ENCODE results near the gene TFPI.

The TFPI gene

DNA sequence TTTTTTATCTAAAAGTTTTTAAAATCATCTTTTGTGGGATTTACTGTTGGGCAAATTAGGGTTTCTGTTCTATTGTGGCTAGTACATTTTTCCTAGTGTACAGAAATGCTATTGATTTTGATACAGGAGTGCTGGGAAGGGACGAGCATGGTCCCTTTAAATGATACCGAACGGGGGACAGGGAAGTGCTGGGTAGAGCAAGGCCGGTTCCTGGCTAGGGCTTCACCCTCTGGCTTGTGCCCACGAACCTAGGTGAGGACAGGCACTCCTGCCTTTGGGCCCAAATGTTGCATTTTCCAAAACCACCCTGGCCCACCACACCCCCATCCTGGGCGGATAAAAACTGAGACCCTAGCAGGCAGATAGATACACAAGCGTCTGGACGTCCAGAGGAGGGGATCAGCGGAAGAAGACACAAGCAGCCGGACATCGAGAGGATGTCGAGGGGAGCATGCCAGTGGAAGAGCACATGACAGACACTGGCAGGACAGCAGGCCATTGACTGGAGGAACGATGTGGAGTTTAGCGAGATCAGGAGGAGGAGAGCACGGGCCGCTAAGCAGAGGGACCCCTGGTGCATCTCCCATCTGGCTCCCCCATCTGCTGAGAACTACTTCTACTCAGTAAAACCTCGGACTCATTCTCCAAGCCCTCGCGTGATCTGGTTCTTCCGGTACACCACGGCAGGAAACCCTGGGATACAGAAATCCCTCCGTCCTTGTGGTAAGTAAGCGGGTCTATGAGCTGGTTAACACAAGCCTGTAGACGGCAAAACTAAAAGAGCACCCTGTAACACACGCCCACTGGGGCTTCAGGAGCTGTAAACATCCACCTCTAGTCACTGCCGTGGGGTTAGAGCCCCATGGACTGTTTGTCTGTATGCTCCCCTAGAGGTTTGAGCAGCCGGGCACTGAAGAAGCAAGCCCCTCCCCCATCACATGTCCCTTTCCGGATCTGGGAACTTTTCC is 92.7 kb downstream of the TFPI start:
- no peak for DNase-seq

DNA sequence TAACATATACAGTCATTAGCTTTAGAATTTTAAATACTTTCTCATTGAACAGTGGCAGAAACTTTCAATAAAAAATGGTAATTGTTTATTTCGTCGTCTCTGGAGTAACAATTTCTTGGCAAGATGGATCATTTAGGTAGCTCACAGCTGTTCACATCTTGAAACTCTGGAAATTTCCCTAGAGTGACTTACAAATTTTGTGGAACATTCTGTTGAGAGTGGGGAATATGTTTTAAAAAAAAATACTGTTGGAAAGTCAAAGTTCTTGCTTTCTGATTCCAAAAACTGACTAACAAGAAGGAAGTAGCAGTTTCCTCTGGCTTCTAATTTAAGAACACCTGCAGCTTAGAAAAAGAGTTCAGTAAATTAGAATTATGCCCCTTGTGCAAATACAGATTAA is 95.0 kb downstream of the TFPI start:
- no peak for DNase-seq

DNA sequence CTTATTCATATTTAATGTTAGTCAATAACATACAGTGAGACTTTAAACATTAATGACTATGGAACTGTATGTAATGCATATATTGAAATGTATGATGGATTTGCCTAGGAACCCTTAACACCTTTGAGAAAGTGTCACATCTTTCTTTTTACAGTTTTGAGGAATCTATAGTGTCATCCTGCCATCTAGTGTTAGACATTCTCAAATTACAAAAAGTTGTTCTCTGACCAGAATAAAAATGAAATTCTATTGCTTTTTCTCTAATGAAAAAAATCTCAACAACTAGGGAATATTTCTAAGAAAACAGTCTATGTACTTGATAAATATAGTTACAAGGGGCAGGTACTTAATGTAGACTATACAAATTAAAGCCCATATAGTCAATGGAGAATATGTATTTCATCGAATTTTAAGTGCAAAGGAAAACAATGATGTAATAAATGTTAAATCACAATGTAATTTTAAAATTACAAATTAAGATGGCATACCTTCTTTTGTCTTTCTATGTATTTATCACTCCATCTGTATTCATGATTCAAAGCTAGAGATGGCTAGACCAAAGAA is 101.1 kb downstream of the TFPI start:
- DNase-seq: peak; percentile 66

DNA sequence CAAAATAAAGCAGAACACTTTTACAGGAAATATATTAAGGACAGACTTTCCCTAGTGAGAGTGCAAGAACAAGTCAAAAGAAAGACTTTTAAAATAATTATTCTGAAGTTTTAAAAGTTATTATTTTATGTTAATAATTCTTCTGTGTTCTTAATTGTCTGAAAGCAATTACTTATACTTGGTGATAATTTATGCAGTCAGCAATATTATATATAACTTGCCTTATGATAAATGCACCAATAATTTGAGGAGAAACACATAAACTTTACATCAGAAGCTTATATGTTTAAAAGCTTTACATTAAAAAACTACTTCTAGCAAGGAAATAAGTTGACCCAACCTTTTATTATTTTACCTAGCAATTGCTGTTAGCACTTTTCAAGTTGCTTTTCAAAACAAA is 102.7 kb downstream of the TFPI start:
- no peak for DNase-seq

DNA sequence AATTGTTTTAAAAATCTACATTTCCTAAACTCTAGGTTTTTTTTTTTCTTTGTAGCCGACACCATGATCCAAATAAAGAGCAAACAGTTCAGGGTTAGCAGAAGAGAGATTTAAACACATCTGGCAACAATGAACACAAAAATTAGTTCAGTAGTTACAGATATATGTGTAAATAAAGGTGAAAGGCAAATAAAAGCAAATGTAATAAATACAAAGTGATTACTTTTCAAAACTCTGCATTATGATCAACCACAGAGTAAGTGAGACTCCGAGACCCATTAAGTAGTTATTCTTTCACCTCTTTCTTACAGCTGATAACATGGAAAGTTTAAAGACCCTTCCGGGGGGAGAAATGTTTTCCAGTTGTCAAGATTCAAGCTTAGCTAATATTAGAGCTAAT is 106.9 kb downstream of the TFPI start:
- DNase-seq: no peak

DNA sequence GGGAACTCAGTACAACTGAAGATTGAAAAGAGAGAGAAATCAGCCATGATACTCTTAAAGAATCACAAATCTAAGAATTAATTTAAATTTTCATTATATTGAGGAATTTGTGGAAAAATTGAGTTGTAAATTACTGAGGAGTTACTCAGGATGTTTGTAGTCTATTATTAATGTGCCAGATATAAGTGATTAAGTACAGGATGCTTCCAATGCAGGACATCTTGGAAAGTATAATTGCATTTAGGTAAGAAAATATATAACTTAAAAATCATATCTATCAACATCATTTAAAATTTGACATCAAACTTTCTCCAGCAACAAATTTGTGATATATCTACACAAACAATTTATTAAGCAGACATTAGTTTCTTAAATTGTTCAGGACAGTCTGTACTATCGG is 107.5 kb downstream of the TFPI start:
- no peak for DNase-seq

DNA sequence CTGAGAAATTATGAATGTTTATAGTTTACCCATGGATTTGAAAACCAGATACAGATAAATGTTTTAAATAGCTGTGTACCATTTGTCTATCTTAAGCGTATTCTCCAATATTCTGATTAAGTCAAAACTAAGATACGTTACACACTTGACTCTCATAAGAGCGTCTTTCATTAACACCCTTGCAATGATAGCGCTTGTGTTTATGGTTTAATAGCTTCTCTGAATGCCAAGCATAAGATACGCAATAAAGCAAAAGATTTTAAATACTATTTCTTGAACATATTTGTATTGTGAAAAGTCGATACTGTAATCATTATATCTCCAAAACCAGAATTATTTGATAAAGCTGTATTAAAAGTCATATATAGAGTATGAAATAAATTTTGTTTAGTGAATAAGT is 109.2 kb downstream of the TFPI start:
- DNase-seq: no peak

DNA sequence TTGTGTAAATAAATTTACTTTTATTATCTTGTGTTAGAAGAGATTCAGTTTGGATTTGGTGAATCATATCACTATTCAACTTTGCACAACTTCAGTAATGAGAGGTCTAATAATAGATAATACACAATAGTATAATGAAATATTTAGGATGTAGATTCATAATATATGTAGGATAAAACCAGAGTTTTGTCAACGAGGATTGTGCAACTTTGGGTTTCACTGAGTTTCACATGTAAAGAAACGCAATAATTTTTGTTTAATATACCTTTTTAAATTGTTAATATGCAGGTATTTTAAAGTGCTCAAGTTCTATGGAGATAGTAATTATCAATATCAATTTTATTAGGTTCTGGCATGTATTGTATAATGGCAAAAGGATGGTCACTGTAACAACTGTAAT is 111.5 kb downstream of the TFPI start:
- DNase-seq: no peak

DNA sequence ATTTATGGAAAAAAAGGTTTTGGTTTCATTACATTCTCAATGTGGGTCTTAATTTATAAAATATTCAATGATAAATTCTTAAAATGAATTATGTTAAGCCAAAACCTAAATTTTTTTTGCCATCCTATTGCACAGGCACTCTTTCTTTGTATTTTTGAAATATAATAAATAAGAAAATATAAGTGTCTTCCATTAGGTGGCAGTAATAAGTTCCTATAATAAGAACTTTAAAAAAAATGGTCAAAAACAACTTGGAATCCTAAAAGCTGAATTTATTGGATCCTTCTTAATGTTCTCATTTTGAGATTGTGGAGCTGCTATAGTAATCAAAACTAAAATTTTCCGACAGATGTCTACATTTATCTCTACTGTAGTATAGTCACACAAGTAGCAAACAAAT is 111.9 kb downstream of the TFPI start:
- peak; percentile 30 for DNase-seq

DNA sequence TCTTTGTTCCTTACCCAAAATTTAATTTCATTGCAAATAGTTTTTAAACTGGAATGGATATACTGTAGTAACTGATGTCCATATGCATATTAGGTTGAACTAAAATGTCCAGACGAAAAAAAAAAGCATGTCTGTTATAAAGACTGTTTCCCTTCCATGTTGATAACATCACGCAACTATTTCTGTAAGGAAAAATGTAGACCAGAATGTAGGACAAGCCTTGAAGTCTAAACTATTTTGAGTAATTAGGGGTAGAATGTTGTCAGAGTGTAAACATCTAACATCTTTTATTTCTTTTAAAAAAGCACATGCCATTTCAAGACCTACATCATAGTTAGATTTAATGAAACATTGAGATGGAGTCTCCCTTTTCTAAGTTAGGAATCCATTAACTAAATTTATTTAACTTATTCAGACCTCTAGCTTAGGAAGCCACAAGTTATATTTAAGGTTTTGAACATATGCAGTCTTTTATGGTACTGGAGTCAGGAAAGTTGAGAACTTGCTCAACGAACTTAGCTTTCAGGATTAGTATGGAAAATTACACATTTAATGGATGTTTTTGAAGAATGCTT is 114.0 kb downstream of the TFPI start:
- no peak for DNase-seq

DNA sequence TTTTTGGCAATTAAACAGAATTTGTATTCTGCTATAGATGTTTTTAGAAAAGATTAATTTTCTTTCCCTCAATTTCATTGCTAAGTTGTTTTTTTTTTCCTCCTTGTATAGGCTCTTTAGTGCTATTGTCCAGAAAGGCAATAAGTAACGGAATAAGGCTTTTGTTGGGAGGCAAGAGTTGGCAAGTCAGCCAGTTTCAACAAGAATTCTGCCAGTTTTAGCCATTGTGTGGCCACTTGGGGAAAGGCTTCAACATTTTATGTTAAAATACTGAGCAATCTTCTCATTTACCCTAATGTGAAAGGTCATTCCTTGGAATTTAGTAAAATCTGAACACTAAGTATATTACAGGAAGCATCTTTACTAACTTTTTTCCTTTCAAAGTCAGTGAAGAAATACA is 115.8 kb downstream of the TFPI start:
- DNase-seq: no peak

DNA sequence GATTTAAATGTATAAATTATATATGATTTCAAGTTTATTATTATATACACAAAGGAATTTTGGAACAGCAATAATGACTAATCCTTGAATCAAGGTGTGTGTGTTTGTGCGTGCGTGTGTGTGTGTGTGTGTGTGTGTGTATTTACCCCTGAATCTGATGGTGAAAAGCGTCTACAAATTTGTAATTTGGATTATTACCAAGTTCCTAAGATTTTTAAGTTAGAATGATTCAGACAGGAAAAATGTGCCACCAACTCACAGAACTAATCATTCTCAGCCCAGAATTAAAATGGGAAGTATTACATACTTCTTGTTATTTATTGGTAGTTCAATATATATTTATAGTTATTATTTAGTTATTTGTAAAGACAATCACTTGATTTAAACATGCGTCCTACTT is 118.5 kb downstream of the TFPI start:
- DNase-seq: no peak

DNA sequence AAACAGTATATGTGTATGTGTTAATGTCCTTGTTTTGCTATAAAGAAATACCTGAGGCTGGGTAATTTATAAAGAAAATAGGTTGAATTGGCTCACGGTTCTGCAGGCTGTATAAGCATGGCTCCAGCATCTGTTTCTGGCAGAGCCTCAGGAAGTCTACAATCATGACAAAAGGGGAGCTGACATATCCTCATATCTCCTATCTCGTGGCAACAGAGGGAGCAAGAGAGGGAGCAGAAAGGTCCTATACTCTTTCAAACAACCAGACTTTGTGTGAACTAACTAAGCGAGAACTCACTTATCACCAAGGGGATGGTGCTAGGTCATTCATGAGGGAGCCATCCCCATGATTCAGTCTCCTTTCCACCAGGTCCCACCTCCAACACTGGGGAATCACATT is 119.2 kb downstream of the TFPI start:
- no peak for DNase-seq

DNA sequence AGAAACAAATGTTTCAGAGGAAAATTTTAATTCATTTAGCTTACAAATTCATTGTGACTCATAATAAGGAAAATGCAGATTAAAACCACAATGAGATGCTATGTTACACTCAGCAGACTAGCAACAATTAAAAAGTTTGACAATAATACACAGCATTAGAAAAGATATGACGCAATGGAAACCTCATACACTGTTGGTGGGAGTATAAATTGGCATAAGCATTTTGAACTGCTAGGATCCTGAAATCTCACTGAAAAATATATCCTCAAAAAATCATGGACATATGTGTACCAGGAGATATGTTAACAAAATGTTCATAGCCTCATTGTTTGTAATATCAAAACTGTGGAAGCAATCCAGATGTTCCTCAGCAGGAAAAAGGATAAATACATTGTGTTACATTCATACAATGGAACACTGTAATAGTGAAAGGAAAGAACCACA is 119.9 kb downstream of the TFPI start:
- no peak for DNase-seq

DNA sequence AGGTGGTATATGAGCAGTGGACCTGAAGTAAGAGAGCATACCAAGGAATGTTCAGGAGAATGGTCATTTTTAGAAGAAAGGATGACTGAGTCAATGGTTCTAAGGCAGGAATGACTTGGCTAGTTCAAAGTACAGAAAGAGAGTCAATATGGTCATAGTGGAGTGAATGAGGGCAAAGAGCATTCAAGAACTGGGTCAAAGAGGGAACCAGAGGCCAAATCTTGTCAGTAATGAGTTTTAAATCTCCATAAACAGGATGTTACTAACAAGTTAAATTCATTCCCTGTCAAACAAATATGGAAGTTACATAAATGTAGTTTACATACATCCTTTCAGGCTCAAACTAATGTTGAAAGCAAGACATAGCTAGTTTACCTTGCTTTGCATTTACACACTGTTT is 122.3 kb downstream of the TFPI start:
- DNase-seq: no peak

DNA sequence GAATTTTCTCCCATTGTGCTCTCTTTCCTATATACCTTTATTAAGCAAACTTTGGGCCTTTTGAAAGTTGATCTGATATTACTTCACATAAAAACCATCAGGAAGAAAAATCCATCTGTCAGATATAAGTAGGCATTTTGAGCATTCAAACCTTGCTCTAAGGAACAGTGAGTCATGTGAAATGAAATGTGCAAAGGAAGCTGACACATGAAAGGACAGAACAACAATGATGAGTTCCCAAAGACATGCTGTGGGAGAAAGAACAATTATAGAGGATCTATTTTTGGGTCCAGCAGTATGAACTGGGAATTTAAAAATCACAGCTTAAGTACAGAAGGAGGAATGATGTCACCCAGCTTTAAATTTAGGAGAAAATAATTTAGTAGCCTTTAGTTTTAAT is 124.2 kb downstream of the TFPI start:
- no peak for DNase-seq

DNA sequence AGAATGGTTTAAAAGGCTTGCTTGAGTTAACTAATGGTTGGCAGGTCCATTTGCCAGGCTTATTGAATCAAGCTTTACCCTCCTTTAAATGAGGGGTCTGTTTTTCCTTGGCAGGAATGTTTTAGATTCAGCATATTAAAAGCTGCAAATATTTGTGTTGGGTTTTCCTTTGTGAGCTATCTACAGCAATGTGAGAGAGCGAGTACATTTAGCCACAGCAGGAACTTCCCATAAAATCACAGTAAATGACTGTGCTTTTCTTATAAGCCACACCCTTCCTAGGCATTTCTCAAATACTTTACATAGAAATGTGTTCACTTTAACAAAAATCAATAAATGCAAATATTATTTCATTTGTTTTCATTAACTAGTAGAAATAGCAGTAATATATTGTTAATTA is 130.1 kb downstream of the TFPI start:
- DNase-seq: no peak

DNA sequence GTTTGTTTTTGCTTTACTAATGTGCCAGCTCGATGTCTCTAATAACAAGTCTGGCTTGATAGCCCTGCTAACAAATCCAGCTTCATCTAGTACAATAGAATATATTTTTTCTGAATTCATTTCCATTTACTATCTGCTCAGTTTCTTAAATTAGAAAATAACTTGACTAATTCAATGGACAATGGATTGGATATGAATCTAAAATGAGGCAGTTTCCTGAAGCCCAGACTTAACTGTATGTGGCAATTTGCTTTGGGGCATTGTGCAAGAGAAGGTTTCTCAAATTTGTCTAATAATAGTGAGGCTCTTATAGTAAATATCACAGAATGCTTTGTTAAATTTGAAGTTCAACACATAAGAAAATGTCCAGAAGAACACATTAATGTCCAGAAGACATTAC is 132.0 kb downstream of the TFPI start:
- no peak for DNase-seq

DNA sequence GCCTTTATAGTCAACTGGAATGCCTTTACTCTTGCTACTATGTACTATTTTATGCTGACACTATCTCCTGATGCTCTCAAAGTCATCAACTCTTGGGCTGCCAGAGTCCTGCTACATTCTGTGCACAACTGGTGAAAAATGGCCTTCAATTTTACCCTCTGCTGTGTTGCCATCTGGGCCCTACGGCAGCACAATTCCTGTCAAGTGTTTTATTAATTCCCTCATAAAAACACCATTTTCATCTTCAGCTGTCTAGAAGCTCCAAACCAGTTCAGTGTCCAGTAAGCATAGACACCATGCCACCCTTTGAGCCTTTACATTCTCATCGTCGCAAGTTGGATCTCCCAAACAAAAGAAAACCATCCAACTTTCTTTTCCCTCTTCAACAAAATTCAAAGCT is 132.7 kb downstream of the TFPI start:
- DNase-seq: no peak

DNA sequence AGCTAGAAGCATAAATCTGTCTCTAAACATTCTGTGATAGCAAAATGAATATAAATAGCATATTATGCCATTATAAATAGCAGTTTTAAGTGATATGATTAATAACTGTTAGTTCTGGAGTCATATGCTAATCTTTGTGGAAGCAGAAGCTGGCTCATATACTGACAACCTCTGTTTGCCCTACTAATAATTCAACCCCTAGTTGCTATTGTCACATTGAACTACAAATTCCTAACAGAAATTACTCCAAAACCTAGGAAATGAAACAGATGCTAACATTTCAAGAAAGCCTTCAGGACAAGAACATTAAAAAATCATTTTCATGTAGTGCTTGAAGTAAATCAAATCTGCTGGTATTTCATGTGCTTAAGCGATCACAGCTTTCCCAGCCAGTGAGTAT is 134.4 kb downstream of the TFPI start:
- no peak for DNase-seq

DNA sequence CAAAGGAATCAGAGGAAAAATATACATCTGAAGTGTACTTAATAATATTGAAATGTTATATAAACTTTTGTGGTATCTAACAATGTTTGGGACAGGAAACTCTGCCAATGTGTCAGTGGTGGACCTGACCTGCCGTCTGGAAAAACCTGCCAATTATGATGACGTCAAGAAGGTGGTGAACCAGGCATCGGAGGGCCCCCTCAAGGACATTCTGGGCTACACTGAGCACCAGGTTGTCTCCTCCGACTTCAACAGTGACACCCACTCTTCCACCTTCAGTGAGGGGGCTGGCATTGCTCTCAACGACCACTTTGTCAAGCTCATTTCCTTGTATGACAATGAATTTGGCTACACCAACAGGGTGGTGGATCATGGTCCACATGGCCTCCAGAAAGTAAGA is 138.8 kb downstream of the TFPI start:
- DNase-seq: no peak

Data from OCI-M1 (cell line).